ENCODE data around the gene MAP3K7CL.

The MAP3K7CL gene

GRCh38 chr21:29114765-29115500 is 15.5 kb upstream of the MAP3K7CL start:
- H3K4me3 ChIP-seq (ENCODE audit: insufficient read length, low read depth) = no peak overlapping the region
- H3K27me3 ChIP-seq (ENCODE audit: insufficient read depth, insufficient read length) = no peaks in the 10 kb centered on the region
- no peaks in the 10 kb centered on the region for H3K36me3 ChIP-seq (ENCODE audit: insufficient read depth, insufficient read length, low read length)
- H3K9me3 ChIP-seq (ENCODE audit: insufficient read depth, low read length) = no peaks in the 10 kb centered on the region
- H3K4me1 ChIP-seq (ENCODE audit: insufficient read depth, insufficient read length) = peaks cover 3% of the 10 kb centered on the region
- DNase-seq (ENCODE audit: low read depth, low spot score) = peak; percentile 64
- H3K9ac ChIP-seq (ENCODE audit: insufficient read length, low read depth) = no peak overlapping the region
- TF ChIP-seq ZNF274 (IDR thresholded peaks at IDR 0.05; ENCODE audit: low read depth, low read length) = no peak
- TF ChIP-seq SUZ12 (IDR thresholded peaks at IDR 0.05; ENCODE audit: extremely low read depth, insufficient read depth, insufficient read length) = no peak
- no peak for TF ChIP-seq YY1 (IDR thresholded peaks at IDR 0.05; ENCODE audit: insufficient read depth, insufficient read length)

GRCh38 chr21:29115899-29116298 is 14.5 kb upstream of the MAP3K7CL start:
- Histone ChIP-seq H3K4me3 (ENCODE audit: insufficient read length, low read depth) (no peak overlapping the region), H3K4me1 (ENCODE audit: insufficient read depth, insufficient read length) (peaks cover 3% of the 10 kb centered on the region)
- TF ChIP-seq SUZ12 (IDR thresholded peaks at IDR 0.05; ENCODE audit: extremely low read depth, insufficient read depth, insufficient read length) (no peak), YY1 (IDR thresholded peaks at IDR 0.05; ENCODE audit: insufficient read depth, insufficient read length) (no peak), ZNF274 (IDR thresholded peaks at IDR 0.05; ENCODE audit: low read depth, low read length) (no peak)

GRCh38 chr21:29117372-29117955 is 13.0 kb upstream of the MAP3K7CL start:
- Histone ChIP-seq H3K4me3 (ENCODE audit: insufficient read length, low read depth) (no peak overlapping the region), H3K36me3 (ENCODE audit: insufficient read depth, insufficient read length, low read length) (no peaks in the 10 kb centered on the region), H3K9me3 (ENCODE audit: insufficient read depth, low read length) (0 out of 2 replicates have a peak, but pooled peaks cover 3% of the 10 kb centered on the region), H3K9ac (ENCODE audit: insufficient read length, low read depth) (no peak overlapping the region), H3K27me3 (ENCODE audit: insufficient read depth, insufficient read length) (no peaks in the 10 kb centered on the region), H3K4me1 (ENCODE audit: insufficient read depth, insufficient read length) (peaks cover 3% of the 10 kb centered on the region)
- TF ChIP-seq ZNF274 (IDR thresholded peaks at IDR 0.05; ENCODE audit: low read depth, low read length) (no peak), YY1 (IDR thresholded peaks at IDR 0.05; ENCODE audit: insufficient read depth, insufficient read length) (no peak), SUZ12 (IDR thresholded peaks at IDR 0.05; ENCODE audit: extremely low read depth, insufficient read depth, insufficient read length) (no peak)
- DNase-seq (ENCODE audit: low read depth, low spot score) = no peak

More at GRCh38 chr21:29115899-29116298, 14.5 kb upstream of the MAP3K7CL start:
- Histone ChIP-seq H3K9ac (ENCODE audit: insufficient read length, low read depth) (no peak overlapping the region), H3K9me3 (ENCODE audit: insufficient read depth, low read length) (no peaks in the 10 kb centered on the region), H3K36me3 (ENCODE audit: insufficient read depth, insufficient read length, low read length) (no peaks in the 10 kb centered on the region), H3K27me3 (ENCODE audit: insufficient read depth, insufficient read length) (no peaks in the 10 kb centered on the region)
- DNase-seq (ENCODE audit: low read depth, low spot score) = no peak

GRCh38 chr21:29121759-29122158 is 8.7 kb upstream of the MAP3K7CL start:
- no peak overlapping the region for H3K9ac ChIP-seq (ENCODE audit: insufficient read length, low read depth)
- no peak for DNase-seq (ENCODE audit: low read depth, low spot score)
- H3K27me3 ChIP-seq (ENCODE audit: insufficient read depth, insufficient read length) = no peaks in the 10 kb centered on the region
- TF ChIP-seq YY1 (IDR thresholded peaks at IDR 0.05; ENCODE audit: insufficient read depth, insufficient read length) = no peak
- TF ChIP-seq ZNF274 (IDR thresholded peaks at IDR 0.05; ENCODE audit: low read depth, low read length) = no peak
- TF ChIP-seq SUZ12 (IDR thresholded peaks at IDR 0.05; ENCODE audit: extremely low read depth, insufficient read depth, insufficient read length) = no peak
- no peaks in the 10 kb centered on the region for H3K36me3 ChIP-seq (ENCODE audit: insufficient read depth, insufficient read length, low read length)
- H3K4me3 ChIP-seq (ENCODE audit: insufficient read length, low read depth) = no peak overlapping the region
- 0 out of 2 replicates have a peak, but pooled peaks cover 4% of the 10 kb centered on the region for H3K9me3 ChIP-seq (ENCODE audit: insufficient read depth, low read length)
- H3K4me1 ChIP-seq (ENCODE audit: insufficient read depth, insufficient read length) = no peaks in the 10 kb centered on the region

GRCh38 chr21:29124645-29125044 is 5.8 kb upstream of the MAP3K7CL start:
- no peak for DNase-seq (ENCODE audit: low read depth, low spot score)

GRCh38 chr21:29125191-29125590 is 5.3 kb upstream of the MAP3K7CL start:
- DNase-seq (ENCODE audit: low read depth, low spot score) = no peak
- H3K4me3 ChIP-seq (ENCODE audit: insufficient read length, low read depth) = no peak overlapping the region
- H3K9ac ChIP-seq (ENCODE audit: insufficient read length, low read depth) = no peak overlapping the region
- no peaks in the 10 kb centered on the region for H3K27me3 ChIP-seq (ENCODE audit: insufficient read depth, insufficient read length)
- H3K36me3 ChIP-seq (ENCODE audit: insufficient read depth, insufficient read length, low read length) = no peaks in the 10 kb centered on the region
- H3K9me3 ChIP-seq (ENCODE audit: insufficient read depth, low read length) = peaks cover 13% of the 10 kb centered on the region; the same call in 1 of the 2 replicates
- TF ChIP-seq SUZ12 (IDR thresholded peaks at IDR 0.05; ENCODE audit: extremely low read depth, insufficient read depth, insufficient read length) = no peak
- TF ChIP-seq YY1 (IDR thresholded peaks at IDR 0.05; ENCODE audit: insufficient read depth, insufficient read length) = no peak
- no peak for TF ChIP-seq ZNF274 (IDR thresholded peaks at IDR 0.05; ENCODE audit: low read depth, low read length)
- no peaks in the 10 kb centered on the region for H3K4me1 ChIP-seq (ENCODE audit: insufficient read depth, insufficient read length)

More at GRCh38 chr21:29124645-29125044, 5.8 kb upstream of the MAP3K7CL start:
- H3K9ac ChIP-seq (ENCODE audit: insufficient read length, low read depth) = no peak overlapping the region
- no peak overlapping the region for H3K4me3 ChIP-seq (ENCODE audit: insufficient read length, low read depth)
- H3K27me3 ChIP-seq (ENCODE audit: insufficient read depth, insufficient read length) = no peaks in the 10 kb centered on the region
- H3K4me1 ChIP-seq (ENCODE audit: insufficient read depth, insufficient read length) = no peaks in the 10 kb centered on the region
- TF ChIP-seq ZNF274 (IDR thresholded peaks at IDR 0.05; ENCODE audit: low read depth, low read length) (no peak), YY1 (IDR thresholded peaks at IDR 0.05; ENCODE audit: insufficient read depth, insufficient read length) (no peak), SUZ12 (IDR thresholded peaks at IDR 0.05; ENCODE audit: extremely low read depth, insufficient read depth, insufficient read length) (no peak)
- H3K9me3 ChIP-seq (ENCODE audit: insufficient read depth, low read length) = peaks cover 11% of the 10 kb centered on the region; the same call in 1 of the 2 replicates
- H3K36me3 ChIP-seq (ENCODE audit: insufficient read depth, insufficient read length, low read length) = no peaks in the 10 kb centered on the region

- no peak for TF ChIP-seq ZNF274 (IDR thresholded peaks at IDR 0.05; ENCODE audit: low read depth, low read length)
- no peak for TF ChIP-seq SUZ12 (IDR thresholded peaks at IDR 0.05; ENCODE audit: extremely low read depth, insufficient read depth, insufficient read length)
- TF ChIP-seq YY1 (IDR thresholded peaks at IDR 0.05; ENCODE audit: insufficient read depth, insufficient read length) = no peak
- H3K4me1 ChIP-seq (ENCODE audit: insufficient read depth, insufficient read length) = no peaks in the 10 kb centered on the region
- peaks cover 13% of the 10 kb centered on the region; the same call in 1 of the 2 replicates for H3K9me3 ChIP-seq (ENCODE audit: insufficient read depth, low read length)
- no peak for DNase-seq (ENCODE audit: low read depth, low spot score)
- H3K9ac ChIP-seq (ENCODE audit: insufficient read length, low read depth) = no peak overlapping the region
- H3K27me3 ChIP-seq (ENCODE audit: insufficient read depth, insufficient read length) = no peaks in the 10 kb centered on the region
- no peak overlapping the region for H3K4me3 ChIP-seq (ENCODE audit: insufficient read length, low read depth)
- no peaks in the 10 kb centered on the region for H3K36me3 ChIP-seq (ENCODE audit: insufficient read depth, insufficient read length, low read length)
Measured at GRCh38 chr21:29125979-29126378, 4.5 kb upstream of the MAP3K7CL start.

All from NT2/D1 (cell line).